IPS DF 6.9 (cell line): Measurements from ENCODE around the gene MIPEP.

ENCODE experiments used
- DNase-seq: peaks from one replicate; pipeline ENCODE4 v3.0.0-alpha.2; 2013; ENCODE audit warnings: low read depth, low spot score
- H3K27ac ChIP-seq: one replicate; pipeline ENCODE4 v1.5.1; 2013; ENCODE audit warnings: low read length, control low read depth
- H3K27me3 ChIP-seq: 2 replicates; pipeline ENCODE4 v1.6.1; 2013; ENCODE audit warnings: mild to moderate bottlenecking, low read length; ENCODE audit not compliant: control insufficient read depth, insufficient read depth
- H3K36me3 ChIP-seq: 2 replicates; pipeline ENCODE4 v1.6.1; 2013; ENCODE audit warnings: low read length; ENCODE audit not compliant: control insufficient read depth, insufficient read depth
- H3K4me1 ChIP-seq: 2 replicates; pipeline ENCODE4 v1.6.1; 2013; ENCODE audit warnings: low read length; ENCODE audit not compliant: control insufficient read depth, insufficient read depth
- H3K4me3 ChIP-seq: 2 replicates; pipeline ENCODE4 v1.5.1; 2013; ENCODE audit warnings: mild to moderate bottlenecking, low read length
- H3K9me3 ChIP-seq: 2 replicates; pipeline ENCODE4 v1.6.1; 2013; ENCODE audit warnings: low read length, inconsistent platforms; ENCODE audit not compliant: control insufficient read depth, insufficient read depth
- WGBS: extraction: QIAGEN DNeasy Blood & Tissue Kit; methylation state at CpG from one replicate; pipeline ENCODE4 v1.1.7; 2013; ENCODE audit warnings: mixed read lengths, missing lambda C conversion rate; ENCODE audit not compliant: insufficient read length, insufficient coverage; 5-methylcytosine and 5-hydroxymethylcytosine counted together

Gene MIPEP

DNA sequence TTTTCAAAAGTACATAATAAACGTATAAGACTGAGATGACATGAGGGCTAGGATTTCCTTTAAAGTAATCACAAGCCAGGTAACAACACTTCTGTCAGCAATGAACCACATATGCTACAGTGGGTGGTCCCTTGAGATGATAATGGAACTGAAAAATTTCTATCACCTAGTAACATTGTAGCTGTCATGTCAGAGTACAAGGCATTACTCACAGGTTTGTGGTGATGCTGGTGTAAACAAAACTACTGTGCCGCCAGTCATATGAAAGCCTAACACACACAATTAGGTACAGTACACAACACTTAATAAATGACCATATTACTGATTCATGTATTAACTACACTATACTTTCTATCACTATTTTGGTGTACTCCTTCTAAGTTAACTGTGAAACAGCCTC is 36.8 kb downstream of the MIPEP start:
- Histone ChIP-seq H3K4me1 (no peaks in the 10 kb centered on the region), H3K4me3 (no peak overlapping the region), H3K27ac (no peak overlapping the region), H3K27me3 (no peaks in the 10 kb centered on the region), H3K9me3 (no peaks in the 10 kb centered on the region), H3K36me3 (no peaks in the 10 kb centered on the region)
- no CpG with 5 or more reads among the region's 2 CpGs for WGBS
- DNase-seq: no peak

DNA sequence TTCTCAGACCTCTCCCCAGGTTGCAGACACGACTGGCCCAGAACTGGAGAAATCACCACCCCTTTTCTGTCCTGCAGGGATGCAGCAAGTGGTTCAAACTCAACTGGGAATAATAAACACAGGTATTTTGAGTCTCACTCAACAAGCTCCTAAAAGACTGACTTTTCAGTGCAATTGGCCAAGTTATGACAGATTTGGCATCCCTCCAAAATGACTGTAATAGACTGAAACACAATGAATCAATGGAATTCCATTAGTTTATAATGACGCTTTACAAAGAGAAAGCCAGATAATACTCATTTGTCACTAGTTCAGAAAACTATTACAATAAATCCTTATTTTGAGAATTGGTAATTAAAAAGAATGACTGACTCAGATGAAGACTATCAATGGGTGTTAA is 38.1 kb downstream of the MIPEP start:
- no CpG with 5 or more reads among the region's 2 CpGs for WGBS
- DNase-seq: no peak
- no peaks in the 10 kb centered on the region for H3K9me3 ChIP-seq
- H3K27me3 ChIP-seq: no peaks in the 10 kb centered on the region
- H3K27ac ChIP-seq: no peak overlapping the region
- H3K4me3 ChIP-seq: no peak overlapping the region
- no peaks in the 10 kb centered on the region for H3K36me3 ChIP-seq
- no peaks in the 10 kb centered on the region for H3K4me1 ChIP-seq

DNA sequence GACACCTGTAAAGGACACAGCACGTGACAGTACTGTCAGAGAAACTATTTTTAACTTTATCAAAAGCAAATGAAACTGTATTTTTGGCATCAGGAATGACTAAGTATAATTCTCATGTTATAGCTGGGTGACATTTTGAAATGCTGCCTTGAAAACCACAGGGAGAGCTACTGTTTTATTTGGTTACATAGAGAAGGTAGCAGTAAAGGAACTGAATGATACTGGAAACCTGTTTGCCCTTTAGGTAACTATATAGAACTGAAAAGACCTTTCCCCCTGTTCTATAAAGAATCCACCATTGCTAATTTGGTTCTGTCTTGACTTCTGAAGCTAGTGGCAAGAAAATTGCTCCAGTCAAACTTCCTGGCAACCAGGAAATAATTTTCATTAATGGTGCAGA is 39.1 kb downstream of the MIPEP start:
- Histone ChIP-seq H3K27me3 (no peaks in the 10 kb centered on the region), H3K9me3 (no peaks in the 10 kb centered on the region), H3K36me3 (no peaks in the 10 kb centered on the region), H3K4me1 (no peaks in the 10 kb centered on the region), H3K4me3 (no peak overlapping the region), H3K27ac (no peak overlapping the region)
- WGBS: no CpG with 5 or more reads among the region's 1 CpG
- DNase-seq: no peak

DNA sequence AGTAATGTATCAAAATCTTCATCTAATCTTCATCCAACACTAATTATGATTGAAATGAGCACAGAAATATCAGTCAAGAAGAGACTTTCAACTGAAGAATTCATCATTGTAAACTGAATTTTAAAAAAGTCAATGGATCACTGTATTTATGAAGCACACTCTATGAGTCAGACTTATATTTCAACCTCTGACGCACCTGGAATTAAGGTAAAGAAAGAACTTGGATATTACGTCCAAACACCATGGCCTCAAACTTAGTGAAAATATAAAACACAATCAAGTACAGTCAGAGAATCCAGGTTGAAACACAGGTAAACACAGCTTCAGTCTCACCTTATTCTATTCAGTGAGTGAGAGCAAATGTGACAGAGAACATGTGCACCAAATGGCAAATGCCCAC is 39.5 kb downstream of the MIPEP start:
- H3K4me3 ChIP-seq: no peak overlapping the region
- no peaks in the 10 kb centered on the region for H3K4me1 ChIP-seq
- H3K9me3 ChIP-seq: no peaks in the 10 kb centered on the region
- no peaks in the 10 kb centered on the region for H3K27me3 ChIP-seq
- WGBS: no CpG with 5 or more reads among the region's 2 CpGs
- no peak for DNase-seq
- H3K27ac ChIP-seq: no peak overlapping the region
- H3K36me3 ChIP-seq: no peaks in the 10 kb centered on the region

DNA sequence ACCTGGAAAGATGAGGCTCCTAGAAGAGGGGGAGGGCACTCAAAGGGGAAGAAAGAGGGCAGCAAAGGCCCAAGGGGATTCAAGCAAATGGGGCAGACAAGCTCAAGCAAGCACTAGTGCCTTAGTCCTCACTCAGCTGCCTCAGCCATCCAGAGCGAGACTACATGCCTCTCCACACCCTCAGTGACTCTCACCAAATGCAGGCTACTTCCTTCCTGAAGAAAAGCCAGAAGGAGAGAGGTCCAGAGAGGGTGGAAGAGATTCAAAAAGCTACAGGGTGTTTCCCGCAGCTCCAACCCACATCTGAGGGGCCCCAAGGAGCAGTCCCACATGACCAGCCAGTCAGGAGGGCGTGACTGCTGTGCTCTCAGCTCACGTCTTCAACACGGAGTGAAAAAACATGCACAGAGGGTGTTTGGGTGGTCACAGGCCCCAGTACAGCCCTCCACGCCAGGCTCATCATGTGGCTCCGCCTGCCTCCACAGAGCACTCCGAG is 40.5 kb downstream of the MIPEP start:
- no peak overlapping the region for H3K27ac ChIP-seq
- H3K4me1 ChIP-seq: no peaks in the 10 kb centered on the region
- no peaks in the 10 kb centered on the region for H3K9me3 ChIP-seq
- no peaks in the 10 kb centered on the region for H3K27me3 ChIP-seq
- H3K4me3 ChIP-seq: no peak overlapping the region
- WGBS: no CpG with 5 or more reads among the region's 8 CpGs
- no peak for DNase-seq
- H3K36me3 ChIP-seq: no peaks in the 10 kb centered on the region

DNA sequence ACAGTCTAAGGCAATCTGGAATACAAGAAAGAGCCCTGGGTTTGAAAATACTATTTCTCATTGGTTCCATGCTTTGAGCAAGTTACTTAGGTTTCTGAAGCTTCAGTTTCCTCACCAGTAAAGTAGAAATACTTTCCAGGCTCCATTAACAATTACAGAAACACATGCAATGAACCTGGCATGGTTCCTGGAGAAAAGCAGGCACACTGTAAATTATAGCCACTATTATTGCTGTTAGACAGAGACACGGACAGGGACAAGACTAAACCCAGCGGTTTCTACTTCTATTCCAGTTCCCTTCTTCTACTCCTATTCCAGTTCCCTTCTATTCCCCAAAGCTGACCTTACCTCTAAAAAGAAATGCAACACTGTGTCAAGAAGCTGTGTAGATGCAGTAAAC is 41.2 kb downstream of the MIPEP start:
- Histone ChIP-seq H3K36me3 (no peaks in the 10 kb centered on the region), H3K9me3 (no peaks in the 10 kb centered on the region), H3K27ac (no peak overlapping the region), H3K4me3 (no peak overlapping the region), H3K27me3 (no peaks in the 10 kb centered on the region), H3K4me1 (no peaks in the 10 kb centered on the region)
- DNase-seq: no peak
- WGBS: no CpG with 5 or more reads among the region's 2 CpGs

DNA sequence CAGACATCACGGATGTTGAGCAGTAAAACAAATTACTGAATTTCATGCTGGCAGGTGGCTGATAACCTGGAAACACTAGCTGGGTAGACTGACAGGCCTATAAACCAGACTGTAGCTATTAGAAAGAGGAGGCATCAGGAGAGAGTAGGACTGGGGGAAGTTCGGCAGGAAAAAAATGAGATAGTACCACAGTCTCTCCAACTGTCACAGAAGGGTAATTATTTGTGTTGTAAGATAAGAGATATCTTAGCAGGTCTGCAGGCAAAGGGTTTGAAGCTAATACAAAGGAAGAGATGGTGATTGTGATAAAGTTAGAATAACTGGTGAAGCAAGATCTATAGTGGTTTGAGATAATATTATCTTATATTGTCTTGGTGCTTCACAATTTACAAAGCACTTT is 41.7 kb downstream of the MIPEP start:
- H3K27ac ChIP-seq: no peak overlapping the region
- DNase-seq: no peak
- H3K36me3 ChIP-seq: no peaks in the 10 kb centered on the region
- H3K27me3 ChIP-seq: no peaks in the 10 kb centered on the region
- no peaks in the 10 kb centered on the region for H3K4me1 ChIP-seq
- no peaks in the 10 kb centered on the region for H3K9me3 ChIP-seq
- no CpG with 5 or more reads among the region's 2 CpGs for WGBS
- no peak overlapping the region for H3K4me3 ChIP-seq

DNA sequence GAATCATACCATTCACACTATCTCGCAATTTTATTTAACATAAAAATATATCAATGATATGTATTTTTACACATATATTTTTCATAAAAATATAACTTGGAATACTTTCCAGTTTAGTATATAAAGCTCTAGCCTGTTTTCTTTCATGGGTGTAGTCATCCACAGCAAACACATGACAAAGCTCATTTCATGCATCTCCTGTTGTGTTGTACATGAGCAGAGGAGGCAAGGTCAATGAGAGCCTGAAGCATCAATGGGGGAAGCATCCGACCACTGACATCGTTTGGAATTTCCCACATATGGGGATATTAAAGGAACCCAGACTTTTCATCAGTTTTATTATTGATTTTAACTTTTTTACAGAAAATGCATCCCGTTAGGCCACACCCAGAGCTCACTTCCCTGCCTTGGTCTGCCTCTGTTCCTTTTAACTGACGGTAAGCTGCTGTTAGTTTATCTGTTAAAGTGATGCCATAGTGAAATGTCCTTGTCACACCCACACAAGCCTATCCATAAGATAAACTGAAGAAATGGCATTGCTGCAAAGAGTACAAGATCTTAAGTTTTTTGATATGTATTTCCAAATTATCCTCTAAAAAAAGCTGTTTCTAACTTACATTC is 44.0 kb downstream of the MIPEP start:
- WGBS: 100% methylated on average over 1 of the region's 5 CpGs

DNA sequence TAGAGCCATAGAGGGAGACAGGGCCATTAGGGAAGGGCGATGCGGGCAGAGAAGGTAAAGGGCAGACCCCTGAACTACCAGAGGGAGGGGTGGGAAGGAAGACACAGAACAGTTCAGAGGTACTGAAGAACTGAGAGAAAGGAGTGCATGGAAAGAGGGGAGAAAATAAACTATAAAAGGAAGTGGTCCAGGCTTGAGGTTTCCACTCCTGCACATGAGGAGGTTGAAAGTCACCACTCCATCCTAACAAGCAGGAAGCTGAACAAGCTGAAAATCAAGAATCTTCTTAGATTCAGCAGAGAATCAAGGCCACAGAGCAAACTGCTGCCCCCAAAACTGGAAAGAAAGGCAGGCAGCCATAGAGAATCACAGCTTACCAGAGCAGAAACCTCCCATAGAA is 45.1 kb downstream of the MIPEP start:
- Histone ChIP-seq H3K27ac (no peak overlapping the region), H3K4me3 (no peak overlapping the region), H3K4me1 (no peaks in the 10 kb centered on the region), H3K9me3 (no peaks in the 10 kb centered on the region), H3K27me3 (no peaks in the 10 kb centered on the region), H3K36me3 (no peaks in the 10 kb centered on the region)
- no peak for DNase-seq
- no CpG with 5 or more reads among the region's 2 CpGs for WGBS

More for the DNA sequence above, 44.0 kb downstream of the MIPEP start:
- Histone ChIP-seq H3K27ac (no peak overlapping the region), H3K27me3 (no peaks in the 10 kb centered on the region), H3K9me3 (no peaks in the 10 kb centered on the region), H3K4me3 (no peak overlapping the region), H3K36me3 (no peaks in the 10 kb centered on the region), H3K4me1 (no peaks in the 10 kb centered on the region)
- DNase-seq: no peak

DNA sequence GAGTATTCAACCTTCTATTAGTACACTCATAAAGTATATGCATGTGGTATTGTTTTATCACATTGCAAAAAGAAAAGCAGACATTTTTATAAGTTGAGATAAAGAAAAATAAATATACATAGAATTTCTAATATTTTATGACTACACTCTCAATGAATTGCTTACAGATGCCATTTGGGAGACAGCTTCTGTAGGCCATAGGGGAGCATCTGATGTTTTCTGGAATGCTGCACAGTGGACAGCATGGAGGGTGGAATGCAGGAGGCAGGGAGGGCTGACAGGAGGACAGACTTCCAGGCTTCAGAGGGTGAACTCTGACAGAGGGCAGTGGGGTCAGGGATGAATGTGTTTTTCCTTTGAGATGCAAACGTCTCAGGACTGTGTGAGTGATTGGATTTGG is 45.8 kb downstream of the MIPEP start:
- no peak for DNase-seq
- WGBS: no CpG with 5 or more reads among the region's 1 CpG
- H3K27ac ChIP-seq: no peak overlapping the region
- H3K9me3 ChIP-seq: no peaks in the 10 kb centered on the region
- H3K4me3 ChIP-seq: no peak overlapping the region
- H3K4me1 ChIP-seq: no peaks in the 10 kb centered on the region
- no peaks in the 10 kb centered on the region for H3K27me3 ChIP-seq
- no peaks in the 10 kb centered on the region for H3K36me3 ChIP-seq

DNA sequence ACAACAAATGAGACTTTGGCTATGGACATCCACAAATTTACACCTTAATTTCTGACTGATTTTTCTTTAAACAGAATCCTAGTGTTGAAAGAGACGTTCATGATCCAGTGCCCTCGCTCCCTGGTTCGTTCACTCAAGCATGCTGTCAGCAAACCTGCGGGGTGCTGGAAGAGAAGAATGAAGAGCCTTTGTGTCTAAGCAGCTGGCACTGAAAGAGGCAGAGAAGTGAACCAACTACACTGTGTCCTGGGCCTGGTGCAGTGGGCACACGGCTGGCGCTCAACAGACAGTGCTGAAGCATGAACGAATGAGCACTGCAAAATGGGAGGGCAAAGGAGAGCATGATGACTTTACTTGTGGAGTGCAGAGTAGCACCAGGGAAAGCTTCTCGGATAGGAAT is 46.8 kb downstream of the MIPEP start:
- no peaks in the 10 kb centered on the region for H3K9me3 ChIP-seq
- H3K36me3 ChIP-seq: no peaks in the 10 kb centered on the region
- WGBS: no CpG with 5 or more reads among the region's 8 CpGs
- H3K4me1 ChIP-seq: no peaks in the 10 kb centered on the region
- no peaks in the 10 kb centered on the region for H3K27me3 ChIP-seq
- DNase-seq: no peak
- no peak overlapping the region for H3K4me3 ChIP-seq
- no peak overlapping the region for H3K27ac ChIP-seq
